Adrenal gland (tissue), 5 donors: ENCODE data around the gene VIPR2.

Experiments used
- CTCF ChIP-seq, 6 experiments: fragments of 450-650 bp in 4 of 6; fragments of 200-600 bp in 2 of 6; sonication (generic) in 1 of 6; IDR thresholded peaks; 1 replicate in 5 of 6; 2 replicates in 1 of 6; pipeline versions ENCODE4 v1.5.1 to v1.8.0; 2016 to 2021; ENCODE audit warnings: antibody characterized with exemption in 6 of 6, mild to moderate bottlenecking in 2 of 6, moderate library complexity in 1 of 6
- POLR2A ChIP-seq, 2 donors: fragments of 450-650 bp; IDR thresholded peaks; one replicate each; pipeline ENCODE4 v1.6.1; 2017; ENCODE audit warnings: antibody characterized with exemption in 2 of 2, mild to moderate bottlenecking in 2 of 2, moderate library complexity in 1 of 2
- donor health status: DM: no; HTN: no; CAD: no.

- no peak for TF ChIP-seq CTCF (IDR thresholded peaks at IDR 0.05)
- TF ChIP-seq POLR2A (IDR thresholded peaks at IDR 0.05), result no peak
Measured at GRCh38 chr7:159125104-159125954, 19.3 kb downstream of the VIPR2 start.
